Loucy (cell line): ENCODE data around the gene TMEM244.

ENCODE experiments used
- H2AFZ ChIP-seq: fragments of 200-600 bp; sonication (generic); 2 replicates; pipeline ENCODE4 v1.6.0; 2016; ENCODE audit warnings: antibody characterized with exemption, mild to moderate bottlenecking, low read length, moderate library complexity
- H3F3A ChIP-seq: fragments of 200-600 bp; 2 replicates; pipeline ENCODE4 v1.6.0; 2016; ENCODE audit warnings: antibody characterized with exemption, low read depth, mild to moderate bottlenecking
- H3K27me3 ChIP-seq: fragments of 200-600 bp; sonication (generic); 2 replicates; pipeline ENCODE4 v1.6.1; 2014; ENCODE audit warnings: low read length, mild to moderate bottlenecking; ENCODE audit not compliant: insufficient read depth, poor library complexity, severe bottlenecking
- H3K36me3 ChIP-seq: fragments of 200-600 bp; sonication (generic); 2 replicates; pipeline ENCODE4 v1.6.1; 2016; ENCODE audit warnings: low read length; ENCODE audit not compliant: insufficient read depth
- H3K4me1 ChIP-seq: fragments of 200-600 bp; sonication (generic); 2 replicates; pipeline ENCODE4 v1.5.1; 2014; ENCODE audit warnings: low read length, mild to moderate bottlenecking; ENCODE audit not compliant: insufficient read depth, poor library complexity, severe bottlenecking
- H3K4me2 ChIP-seq: fragments of 200-600 bp; sonication (generic); 2 replicates; pipeline ENCODE4 v1.6.0; 2014; ENCODE audit warnings: antibody characterized with exemption, low read length, low read depth, mild to moderate bottlenecking; ENCODE audit not compliant: poor library complexity, severe bottlenecking
- H3K4me3 ChIP-seq: fragments of 200-600 bp; sonication (generic); 2 replicates; pipeline ENCODE4 v1.5.1; 2014; ENCODE audit warnings: low read length, mild to moderate bottlenecking, mixed read lengths; ENCODE audit not compliant: poor library complexity, severe bottlenecking
- H3K79me2 ChIP-seq: fragments of 200-600 bp; sonication (generic); 2 replicates; pipeline ENCODE4 v1.6.1; 2014; ENCODE audit warnings: low read length; ENCODE audit not compliant: insufficient read depth
- H3K9ac ChIP-seq: fragments of 200-600 bp; sonication (generic); 2 replicates; pipeline ENCODE4 v1.6.0; 2014; ENCODE audit warnings: mild to moderate bottlenecking, low read depth, low read length, moderate library complexity; ENCODE audit not compliant: poor library complexity, severe bottlenecking
- H3K9me2 ChIP-seq: fragments of 200-600 bp; sonication (generic); replicated peaks from 2 replicates; pipeline ENCODE4 v1.6.1; 2016; ENCODE audit warnings: low read depth, low read length, mixed read lengths
- H3K9me3 ChIP-seq: fragments of 200-600 bp; sonication (generic); 2 replicates; pipeline ENCODE4 v1.6.1; 2014; ENCODE audit warnings: mild to moderate bottlenecking, antibody characterized with exemption, low read length, low read depth; ENCODE audit not compliant: insufficient read depth
- H4K20me1 ChIP-seq: fragments of 200-600 bp; sonication (generic); 2 replicates; pipeline ENCODE4 v1.6.0; 2014; ENCODE audit warnings: antibody characterized with exemption, low read length, mild to moderate bottlenecking; ENCODE audit not compliant: insufficient read depth, poor library complexity, severe bottlenecking
- EZH2phosphoT487 ChIP-seq: fragments of 200-600 bp; IDR thresholded peaks from 2 replicates; pipeline ENCODE4 v1.6.1; 2018; ENCODE audit warnings: antibody characterized with exemption, mild to moderate bottlenecking, moderate library complexity, borderline replicate concordance
- TF ChIP-seq, protein P1 (sequence below): fragments of 200-600 bp; sonication (generic); conservative IDR thresholded peaks from 2 replicates; pipeline ENCODE4 v1.5.1; 2014; ENCODE audit warnings: mild to moderate bottlenecking, antibody characterized with exemption, low read length

TMEM244 gene

DNA sequence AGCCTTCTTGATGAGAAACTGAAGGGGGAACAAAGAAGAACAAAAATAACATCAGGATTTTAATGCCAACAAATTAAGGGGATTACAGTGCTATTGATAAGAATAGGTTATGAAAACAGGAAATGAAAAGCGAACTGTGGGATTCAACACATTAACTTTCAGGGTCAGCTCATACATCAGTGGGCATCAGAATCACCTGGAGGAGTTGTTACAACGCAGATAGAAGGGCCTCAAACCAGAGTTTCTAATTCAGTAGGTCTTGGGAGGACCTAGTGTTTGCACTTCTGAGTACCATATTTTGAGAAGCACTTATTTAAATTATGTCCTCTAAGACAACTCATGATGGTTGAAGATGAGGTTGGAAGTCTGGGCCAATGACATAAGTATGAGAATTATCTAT, 5.6 kb upstream of the TMEM244 start:
- Histone ChIP-seq H3K4me2 (no peak overlapping the region), H3F3A (no peaks in the 10 kb centered on the region), H3K4me1 (no peaks in the 10 kb centered on the region), H3K9me2 (no peaks in the 10 kb centered on the region), H3K79me2 (no peaks in the 10 kb centered on the region), H3K27me3 (no peaks in the 10 kb centered on the region), H4K20me1 (no peaks in the 10 kb centered on the region), H3K4me3 (no peak overlapping the region), H3K36me3 (no peaks in the 10 kb centered on the region), H3K9ac (no peak overlapping the region), H3K9me3 (no peaks in the 10 kb centered on the region; the same call in 1 of the 2 replicates), H2AFZ (no peak overlapping the region)
- TF ChIP-seq, protein P1, sequence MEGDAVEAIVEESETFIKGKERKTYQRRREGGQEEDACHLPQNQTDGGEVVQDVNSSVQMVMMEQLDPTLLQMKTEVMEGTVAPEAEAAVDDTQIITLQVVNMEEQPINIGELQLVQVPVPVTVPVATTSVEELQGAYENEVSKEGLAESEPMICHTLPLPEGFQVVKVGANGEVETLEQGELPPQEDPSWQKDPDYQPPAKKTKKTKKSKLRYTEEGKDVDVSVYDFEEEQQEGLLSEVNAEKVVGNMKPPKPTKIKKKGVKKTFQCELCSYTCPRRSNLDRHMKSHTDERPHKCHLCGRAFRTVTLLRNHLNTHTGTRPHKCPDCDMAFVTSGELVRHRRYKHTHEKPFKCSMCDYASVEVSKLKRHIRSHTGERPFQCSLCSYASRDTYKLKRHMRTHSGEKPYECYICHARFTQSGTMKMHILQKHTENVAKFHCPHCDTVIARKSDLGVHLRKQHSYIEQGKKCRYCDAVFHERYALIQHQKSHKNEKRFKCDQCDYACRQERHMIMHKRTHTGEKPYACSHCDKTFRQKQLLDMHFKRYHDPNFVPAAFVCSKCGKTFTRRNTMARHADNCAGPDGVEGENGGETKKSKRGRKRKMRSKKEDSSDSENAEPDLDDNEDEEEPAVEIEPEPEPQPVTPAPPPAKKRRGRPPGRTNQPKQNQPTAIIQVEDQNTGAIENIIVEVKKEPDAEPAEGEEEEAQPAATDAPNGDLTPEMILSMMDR, result no peak
- TF ChIP-seq EZH2phosphoT487, result no peak

DNA sequence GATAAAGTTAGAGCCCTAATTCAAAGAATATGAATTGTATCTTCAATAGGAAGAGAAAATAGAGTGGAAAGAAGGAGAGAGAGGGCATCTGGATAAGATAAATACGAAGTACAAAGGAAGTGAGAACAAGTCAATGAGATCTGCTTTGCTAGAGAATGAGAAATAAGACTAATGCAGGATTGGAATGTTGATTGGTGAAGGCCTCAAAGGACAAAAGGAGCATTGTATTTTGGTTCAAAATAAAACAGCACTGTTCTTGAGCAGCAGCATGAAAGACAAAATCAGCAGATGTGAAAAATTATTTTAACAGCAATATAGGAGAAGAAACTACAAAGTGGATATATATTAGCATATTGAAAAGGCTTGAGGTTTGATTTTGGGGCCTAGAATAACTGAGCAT, 5.1 kb upstream of the TMEM244 start:
- H3K9me3 ChIP-seq, result no peaks in the 10 kb centered on the region; the same call in 1 of the 2 replicates
- no peak for TF ChIP-seq EZH2phosphoT487
- TF ChIP-seq, protein P1, result no peak
- no peaks in the 10 kb centered on the region for H3K79me2 ChIP-seq
- H3F3A ChIP-seq, result no peaks in the 10 kb centered on the region
- H3K4me2 ChIP-seq, result no peak overlapping the region
- H2AFZ ChIP-seq, result no peak overlapping the region
- no peak overlapping the region for H3K9ac ChIP-seq
- no peak overlapping the region for H3K4me3 ChIP-seq
- no peaks in the 10 kb centered on the region for H3K9me2 ChIP-seq
- no peaks in the 10 kb centered on the region for H3K36me3 ChIP-seq
- H3K27me3 ChIP-seq, result no peaks in the 10 kb centered on the region
- no peaks in the 10 kb centered on the region for H3K4me1 ChIP-seq
- H4K20me1 ChIP-seq, result no peaks in the 10 kb centered on the region

DNA sequence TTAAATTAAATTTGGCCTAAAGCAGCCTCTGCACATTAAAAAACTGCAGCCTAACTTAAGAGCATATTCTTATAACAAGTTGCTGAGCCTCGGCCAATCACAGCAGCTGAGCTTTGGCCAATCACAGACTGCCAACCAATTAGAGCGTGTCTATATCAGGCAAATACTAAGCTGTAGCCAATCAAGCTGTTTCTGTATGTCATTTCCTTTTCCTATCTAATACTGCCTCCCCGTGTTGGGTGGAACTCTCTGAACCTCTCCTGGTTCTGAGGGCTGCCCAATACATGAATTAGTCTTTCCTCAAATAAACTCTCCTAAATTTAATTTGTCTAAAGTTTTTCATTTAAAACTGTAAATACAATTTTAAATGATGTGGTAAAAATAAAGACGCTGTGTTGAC, 3.9 kb upstream of the TMEM244 start:
- Histone ChIP-seq H3K9ac (no peak overlapping the region), H3K4me2 (no peak overlapping the region), H3K27me3 (no peaks in the 10 kb centered on the region), H3K4me3 (no peak overlapping the region), H3K9me2 (no peaks in the 10 kb centered on the region), H3K4me1 (no peaks in the 10 kb centered on the region), H2AFZ (no peak overlapping the region), H4K20me1 (no peaks in the 10 kb centered on the region), H3K79me2 (no peaks in the 10 kb centered on the region), H3K36me3 (no peaks in the 10 kb centered on the region), H3K9me3 (no peaks in the 10 kb centered on the region; the same call in 1 of the 2 replicates), H3F3A (no peaks in the 10 kb centered on the region)
- TF ChIP-seq EZH2phosphoT487, result no peak
- TF ChIP-seq, protein P1, result no peak
